MM.1S (cell line): ENCODE results near the gene HCN1.

Experiments used
- EZH2 ChIP-seq: fragments of 300-600 bp; sonication (generic); optimal IDR thresholded peaks from 2 replicates; pipeline ENCODE3; 2017; ENCODE audit warnings: low read depth, mild to moderate bottlenecking, antibody characterized with exemption, low read length, mixed read lengths
- TF ChIP-seq, protein P1 (sequence below): fragments of 300-600 bp; sonication (generic); IDR thresholded peaks from 2 replicates; pipeline ENCODE4 v1.5.1; 2016; ENCODE audit warnings: antibody characterized with exemption, low read length, mixed read lengths

DNA sequence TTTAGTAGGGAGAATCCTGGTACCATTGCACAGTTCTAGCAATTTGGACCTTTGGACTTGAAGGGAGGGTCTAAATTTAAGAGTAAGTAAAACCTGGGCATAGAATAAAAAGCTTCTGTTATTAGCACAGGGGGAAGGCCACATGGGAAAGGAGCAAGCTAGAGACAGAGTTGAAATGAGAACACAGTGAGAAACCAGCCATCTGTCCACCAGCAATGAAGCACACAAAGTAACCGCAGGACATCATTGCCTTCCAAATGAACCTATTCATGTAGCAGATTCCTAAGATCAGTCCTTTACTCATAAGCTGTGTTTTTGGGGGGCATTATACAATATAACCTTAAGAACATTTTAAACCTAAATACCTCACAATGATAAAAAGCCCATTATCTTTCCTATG, 407.4 kb downstream of the HCN1 start:
- TF ChIP-seq EZH2, result no peak
- TF ChIP-seq, protein P1, sequence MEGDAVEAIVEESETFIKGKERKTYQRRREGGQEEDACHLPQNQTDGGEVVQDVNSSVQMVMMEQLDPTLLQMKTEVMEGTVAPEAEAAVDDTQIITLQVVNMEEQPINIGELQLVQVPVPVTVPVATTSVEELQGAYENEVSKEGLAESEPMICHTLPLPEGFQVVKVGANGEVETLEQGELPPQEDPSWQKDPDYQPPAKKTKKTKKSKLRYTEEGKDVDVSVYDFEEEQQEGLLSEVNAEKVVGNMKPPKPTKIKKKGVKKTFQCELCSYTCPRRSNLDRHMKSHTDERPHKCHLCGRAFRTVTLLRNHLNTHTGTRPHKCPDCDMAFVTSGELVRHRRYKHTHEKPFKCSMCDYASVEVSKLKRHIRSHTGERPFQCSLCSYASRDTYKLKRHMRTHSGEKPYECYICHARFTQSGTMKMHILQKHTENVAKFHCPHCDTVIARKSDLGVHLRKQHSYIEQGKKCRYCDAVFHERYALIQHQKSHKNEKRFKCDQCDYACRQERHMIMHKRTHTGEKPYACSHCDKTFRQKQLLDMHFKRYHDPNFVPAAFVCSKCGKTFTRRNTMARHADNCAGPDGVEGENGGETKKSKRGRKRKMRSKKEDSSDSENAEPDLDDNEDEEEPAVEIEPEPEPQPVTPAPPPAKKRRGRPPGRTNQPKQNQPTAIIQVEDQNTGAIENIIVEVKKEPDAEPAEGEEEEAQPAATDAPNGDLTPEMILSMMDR, result no peak
